GF-D8 (cell line): Measurements from ENCODE around the gene CNNM1.
A peak's percentile ranks its signal among the peaks of the same experiment; 100 is the strongest.

Experiments
- DNase-seq: peaks from one replicate; lab custom pipeline; 2025; lab: John Stamatoyannopoulos, UW

CNNM1 gene

GRCh38 chr10:99418910-99419624, 89.9 kb downstream of the CNNM1 start:
- no peak for DNase-seq

- no peak for DNase-seq
These were observed 90.5 kb downstream of the CNNM1 start for GRCh38 chr10:99419688-99420087.

GRCh38 chr10:99421233-99421739, 92.1 kb downstream of the CNNM1 start:
- no peak for DNase-seq

- no peak for DNase-seq
These were observed 93.5 kb downstream of the CNNM1 start for GRCh38 chr10:99422529-99423096.

GRCh38 chr10:99424656-99425055, 95.5 kb downstream of the CNNM1 start:
- no peak for DNase-seq

GRCh38 chr10:99425204-99425603, 96.0 kb downstream of the CNNM1 start:
- no peak for DNase-seq

GRCh38 chr10:99426689-99427088, 97.5 kb downstream of the CNNM1 start:
- no peak for DNase-seq

GRCh38 chr10:99427566-99428190, 98.5 kb downstream of the CNNM1 start:
- DNase-seq, result no peak

- no peak for DNase-seq
These were observed 100.5 kb downstream of the CNNM1 start for GRCh38 chr10:99429517-99430095.

- DNase-seq, result no peak
These were observed 100.9 kb downstream of the CNNM1 start for GRCh38 chr10:99430116-99430450.

GRCh38 chr10:99430451-99431189, 101.5 kb downstream of the CNNM1 start, which contains the start of gene GOT1:
Gene GOT1 (minus strand): TSS chr10:99430624. CDS start chr10:99430565, 59 bp downstream.
- peak; percentile 98 for DNase-seq

GRCh38 chr10:99431190-99431760, 102.1 kb downstream of the CNNM1 start:
- peak; percentile 61 for DNase-seq

- DNase-seq, result no peak
These were observed 102.9 kb downstream of the CNNM1 start for GRCh38 chr10:99432047-99432446.

- no peak for DNase-seq
These were observed 103.7 kb downstream of the CNNM1 start for GRCh38 chr10:99432881-99433280.

- no peak for DNase-seq
These were observed 104.3 kb downstream of the CNNM1 start for GRCh38 chr10:99433378-99434020.

GRCh38 chr10:99435986-99436638, 107.0 kb downstream of the CNNM1 start:
- DNase-seq, result no peak

GRCh38 chr10:99438890-99439289, 109.7 kb downstream of the CNNM1 start:
- DNase-seq, result no peak

GRCh38 chr10:99442394-99442793, 113.2 kb downstream of the CNNM1 start:
- DNase-seq, result no peak

GRCh38 chr10:99443500-99443899, 114.3 kb downstream of the CNNM1 start:
- no peak for DNase-seq
